GM15510 (cell line): Measurements from ENCODE around the gene COBLL1.

Source experiments
- POLR2A ChIP-seq: IDR thresholded peaks from 3 replicates; pipeline ENCODE4 v1.6.1; 2011; ENCODE audit warnings: borderline replicate concordance; ENCODE audit not compliant: insufficient read length; ENCODE audit errors: extremely low read depth

Gene COBLL1

DNA sequence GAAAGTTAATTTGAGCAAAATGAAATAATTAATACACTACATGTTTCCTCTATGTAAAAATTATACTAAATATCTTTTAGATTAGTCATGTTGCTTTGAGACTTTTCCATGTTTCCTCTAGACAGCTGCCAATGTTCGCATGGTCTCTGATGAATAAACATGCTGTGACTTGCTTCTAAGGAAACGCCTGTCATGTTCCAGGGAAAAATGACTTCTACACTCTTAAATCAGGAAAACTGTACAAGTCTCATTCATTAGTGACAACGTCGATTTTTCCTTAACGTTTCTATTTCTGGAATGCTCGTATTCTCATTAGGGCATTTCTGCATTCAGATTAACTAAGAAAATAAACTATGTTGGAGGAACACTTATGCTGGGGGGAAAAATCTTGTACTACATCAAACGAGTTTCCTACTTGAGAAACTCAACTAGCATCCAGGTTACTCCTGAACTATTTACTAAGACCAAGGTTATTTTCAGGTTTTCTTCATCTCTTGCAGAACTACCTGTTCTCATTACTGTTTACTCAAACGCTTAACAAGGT lies 1.6 kb downstream of the COBLL1 start:
- no peak for TF ChIP-seq POLR2A

DNA sequence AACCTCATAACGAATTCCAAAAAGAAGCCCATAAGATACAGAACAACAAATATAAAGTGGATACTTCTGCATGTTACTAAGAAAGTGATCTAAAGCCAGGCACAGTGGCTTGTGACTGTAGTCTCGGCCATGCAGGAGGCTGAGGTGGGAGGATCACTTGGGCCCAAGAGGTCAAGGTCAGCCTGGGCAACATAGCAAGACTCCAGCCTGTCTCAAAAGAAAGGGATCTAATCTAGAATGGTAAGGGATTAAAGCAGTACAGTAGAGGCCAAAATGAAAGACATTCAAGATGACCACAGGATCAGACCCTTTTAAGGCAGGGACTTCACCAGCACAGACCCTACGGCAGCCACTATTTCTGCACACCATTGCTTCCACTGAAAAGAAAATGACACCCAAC lies 3.8 kb downstream of the COBLL1 start:
- TF ChIP-seq POLR2A: no peak

DNA sequence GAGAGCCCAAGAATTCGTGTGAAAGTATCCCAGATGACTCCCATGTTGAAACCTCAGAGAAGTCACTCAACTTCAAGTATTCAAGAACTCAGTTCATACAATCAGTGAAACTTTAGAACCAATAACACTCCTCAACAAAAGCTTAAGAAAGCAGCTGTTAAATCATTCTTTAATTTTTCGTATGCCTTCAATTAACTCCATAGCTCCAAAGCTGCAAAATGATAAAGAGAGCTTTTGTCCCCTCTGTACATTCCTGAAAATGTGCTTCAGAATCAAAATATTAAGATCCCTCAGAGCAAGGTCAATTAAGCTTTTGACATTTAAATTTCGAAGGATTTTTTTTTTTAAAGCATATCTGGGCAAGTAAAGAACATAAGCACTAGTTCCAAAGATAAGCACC lies 4.7 kb downstream of the COBLL1 start:
- TF ChIP-seq POLR2A: no peak

DNA sequence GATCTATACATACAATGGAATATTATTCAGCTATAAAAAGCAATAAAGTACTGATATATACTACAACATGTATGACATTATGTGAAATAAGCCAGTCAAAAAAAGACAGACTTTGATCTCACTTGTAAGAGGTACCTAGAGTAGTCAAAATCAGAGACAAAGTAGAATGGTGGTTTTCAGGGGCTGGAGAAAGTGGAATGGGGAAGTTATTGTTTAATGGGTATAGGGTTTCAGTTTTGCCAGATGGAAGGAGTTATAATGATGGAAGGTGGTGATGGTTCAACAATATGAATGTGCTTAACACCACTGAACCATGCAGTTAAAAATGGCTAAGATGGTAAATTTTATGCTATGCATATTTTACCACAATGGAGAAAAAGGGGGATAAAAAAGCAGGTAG lies 6.3 kb downstream of the COBLL1 start:
- TF ChIP-seq POLR2A: no peak

DNA sequence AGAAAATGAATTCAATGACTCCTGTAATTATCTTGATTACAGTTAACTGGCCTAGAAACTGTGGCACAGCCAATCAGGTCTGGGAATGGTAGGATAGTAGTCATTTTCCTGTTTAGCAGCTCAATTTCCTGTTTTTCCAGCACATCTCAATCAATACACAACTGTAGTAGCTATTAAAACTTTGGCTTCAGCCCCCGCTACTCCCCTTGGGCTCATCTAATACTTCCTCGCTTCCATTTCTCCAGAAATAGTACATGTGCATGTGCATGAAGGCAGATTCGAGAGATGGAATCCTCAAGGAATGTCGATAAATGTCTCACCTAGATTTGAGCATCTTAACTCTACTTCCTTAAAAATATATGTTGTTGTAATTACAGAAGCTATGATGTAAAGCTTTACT lies 9.7 kb downstream of the COBLL1 start:
- TF ChIP-seq POLR2A: no peak

DNA sequence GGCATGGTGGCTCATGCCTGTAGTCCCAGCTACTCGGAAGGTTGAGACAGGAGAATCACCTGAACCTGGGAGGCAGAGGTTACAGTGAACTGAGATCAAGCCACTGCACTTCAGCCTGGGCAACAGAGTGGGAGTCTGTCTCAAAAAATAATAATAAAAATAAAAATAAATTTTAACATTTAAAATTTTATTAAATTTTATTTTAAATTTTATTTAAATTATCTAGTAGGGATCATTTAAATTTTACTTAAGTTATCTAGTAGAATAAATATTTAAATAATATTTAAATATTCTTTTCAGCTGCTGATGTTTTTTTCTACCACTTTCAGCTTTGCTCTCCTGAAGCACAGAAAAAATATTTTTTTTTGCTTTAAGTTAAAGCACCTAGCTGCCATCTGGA lies 10.4 kb downstream of the COBLL1 start:
- TF ChIP-seq POLR2A: no peak

DNA sequence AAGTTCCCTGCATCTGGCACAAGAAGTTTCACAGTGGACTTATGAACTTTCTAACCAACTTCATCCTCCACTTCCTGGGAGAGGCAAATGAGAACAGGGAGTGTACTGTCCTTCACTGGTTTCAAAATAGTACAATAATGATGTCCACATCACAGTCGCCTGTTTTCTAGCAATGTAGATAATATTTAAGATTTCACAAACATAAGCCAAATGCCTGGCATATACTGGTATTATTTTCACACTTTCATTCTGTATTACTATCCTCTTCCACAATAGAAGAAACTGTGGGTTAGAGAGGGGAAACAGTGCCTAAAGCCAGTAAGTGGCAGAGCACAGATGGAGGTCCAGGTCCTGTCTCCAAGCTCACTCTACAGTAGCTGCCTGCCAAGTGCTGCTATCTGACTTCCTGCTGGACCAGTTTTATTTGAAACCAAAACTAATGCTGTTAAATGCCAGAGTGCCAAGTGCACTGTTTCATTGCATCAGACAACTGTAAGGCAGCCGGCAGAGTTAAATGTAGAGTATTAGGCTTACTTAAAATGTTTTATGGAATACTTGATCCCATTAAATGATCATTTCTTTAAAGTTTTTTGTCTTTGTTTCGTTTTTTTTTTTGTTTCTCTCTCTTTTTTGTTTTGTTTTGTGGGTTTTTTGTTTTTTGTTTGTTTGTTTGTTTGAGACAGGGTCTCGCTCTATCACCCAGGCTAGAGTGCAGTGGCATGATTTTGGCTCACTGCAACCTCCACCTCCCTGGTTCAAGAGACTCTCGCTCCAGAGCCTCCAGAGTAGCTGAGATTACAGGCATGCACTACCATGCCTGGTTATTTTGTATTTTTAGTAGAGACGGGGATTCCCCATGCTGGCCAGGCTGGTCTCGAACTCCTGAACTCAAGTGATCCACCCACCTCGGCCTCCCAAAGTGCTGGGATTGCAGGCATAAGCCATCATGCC lies 15.1 kb downstream of the COBLL1 start:
- no peak for TF ChIP-seq POLR2A

DNA sequence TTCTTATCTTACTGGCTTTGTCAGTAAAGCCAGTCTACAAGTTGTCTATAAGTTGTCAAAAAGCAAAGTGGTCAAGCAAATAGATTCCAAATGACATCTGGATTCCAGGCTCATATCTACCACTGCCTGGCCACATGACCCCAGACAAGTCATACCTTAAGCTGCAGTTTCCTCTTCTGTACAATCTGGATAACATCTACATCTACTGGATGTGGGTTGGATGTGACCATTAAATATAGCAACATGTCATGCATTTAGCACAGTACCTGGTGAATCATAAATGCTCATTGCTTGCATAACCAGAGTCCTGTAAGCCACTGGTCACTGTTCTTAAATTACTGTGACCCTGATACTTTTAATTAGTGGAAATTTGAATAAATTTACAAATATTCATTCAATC lies 16.8 kb downstream of the COBLL1 start:
- TF ChIP-seq POLR2A: no peak

DNA sequence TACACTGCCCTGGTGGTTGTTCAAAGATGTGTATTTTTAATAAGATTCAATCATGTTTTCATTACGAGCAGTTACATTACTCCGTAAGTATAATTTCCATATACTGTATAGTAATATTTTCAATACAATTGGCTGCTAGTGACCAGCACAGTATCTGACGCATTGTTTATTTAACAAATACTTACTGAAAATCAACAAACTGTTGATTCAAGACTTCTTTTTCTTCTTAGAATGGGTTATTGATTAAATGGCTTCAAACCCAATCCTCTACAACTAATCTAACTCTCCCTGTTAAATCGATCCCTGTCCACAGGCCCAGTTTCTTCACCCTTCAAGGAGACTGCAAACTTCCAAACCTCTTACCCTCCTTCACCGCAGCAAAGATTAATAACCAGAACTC lies 18.5 kb downstream of the COBLL1 start:
- TF ChIP-seq POLR2A: no peak

DNA sequence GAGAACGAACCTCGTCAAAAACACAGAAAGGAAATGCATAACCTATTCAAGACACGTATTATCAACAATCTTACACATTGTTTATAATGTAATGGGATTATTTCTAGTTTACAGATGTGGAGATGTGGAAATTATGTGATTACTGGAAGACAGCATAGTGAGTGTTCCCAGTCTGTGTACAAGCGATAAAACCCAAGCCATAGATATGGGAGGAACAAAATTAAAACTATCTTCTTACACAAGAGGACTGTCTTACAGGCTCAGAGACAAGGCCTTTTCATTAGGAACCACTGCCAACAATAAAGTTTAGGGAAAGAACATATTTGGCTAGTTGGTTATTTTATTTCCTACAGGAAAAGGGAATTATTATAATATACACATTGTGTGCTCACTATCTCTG lies 20.3 kb downstream of the COBLL1 start:
- TF ChIP-seq POLR2A: no peak

DNA sequence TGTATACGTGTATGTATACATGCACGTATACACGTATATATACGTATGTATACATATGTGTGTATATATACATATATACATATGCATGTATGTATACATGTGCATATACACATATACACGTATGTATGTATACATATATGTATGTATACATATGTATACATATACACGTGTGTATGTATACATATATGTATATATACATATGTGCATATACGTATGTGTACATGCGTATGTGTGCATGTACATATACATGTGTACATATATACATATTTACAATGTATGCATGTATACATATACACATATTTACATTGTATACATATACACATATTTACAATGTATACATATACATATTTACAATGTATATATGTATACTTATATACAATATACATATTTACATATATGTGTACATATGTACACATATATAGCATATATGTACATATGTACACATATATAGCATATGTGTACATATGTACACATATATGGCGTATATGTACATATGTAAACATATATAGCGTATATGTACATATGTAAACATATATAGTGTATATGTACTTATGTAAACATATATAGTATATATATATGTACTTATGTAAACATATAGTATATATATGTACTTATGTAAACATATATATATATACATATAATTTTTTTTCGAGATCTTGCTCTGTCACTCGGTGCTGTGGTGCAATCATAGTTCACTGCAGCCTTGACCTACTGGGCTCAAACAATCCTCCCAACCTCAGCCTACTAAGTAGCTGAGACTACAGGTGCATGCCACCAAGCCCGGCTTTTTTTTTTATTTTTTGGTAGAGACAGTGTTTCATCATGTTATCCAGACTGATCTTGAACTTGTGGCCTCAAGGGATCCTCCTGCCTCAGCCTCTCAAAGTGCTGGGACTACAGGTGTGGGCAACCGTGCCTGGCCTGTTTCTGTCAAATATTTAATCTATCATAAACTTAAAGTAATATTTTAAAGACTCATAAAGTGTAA lies 23.2 kb downstream of the COBLL1 start:
- TF ChIP-seq POLR2A: no peak

DNA sequence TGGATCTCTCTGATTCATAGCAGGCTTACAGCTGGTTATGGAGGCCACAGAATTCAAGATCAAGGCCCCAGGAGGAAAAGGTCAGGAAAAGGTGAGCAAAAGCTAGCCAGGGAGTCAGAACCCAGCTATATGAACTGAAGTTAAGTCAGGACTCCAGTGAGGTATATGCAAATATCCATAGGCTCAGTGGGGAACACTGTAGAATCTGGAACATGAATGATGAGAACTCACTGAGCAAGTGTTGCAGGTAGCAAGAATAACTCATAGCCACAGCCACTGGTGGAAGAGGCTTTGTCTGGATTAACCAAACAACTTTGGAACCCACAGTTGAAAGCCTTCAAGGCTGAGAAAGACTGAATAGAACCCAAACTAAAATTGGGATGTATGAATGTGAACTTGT lies 24.7 kb downstream of the COBLL1 start:
- TF ChIP-seq POLR2A: no peak

DNA sequence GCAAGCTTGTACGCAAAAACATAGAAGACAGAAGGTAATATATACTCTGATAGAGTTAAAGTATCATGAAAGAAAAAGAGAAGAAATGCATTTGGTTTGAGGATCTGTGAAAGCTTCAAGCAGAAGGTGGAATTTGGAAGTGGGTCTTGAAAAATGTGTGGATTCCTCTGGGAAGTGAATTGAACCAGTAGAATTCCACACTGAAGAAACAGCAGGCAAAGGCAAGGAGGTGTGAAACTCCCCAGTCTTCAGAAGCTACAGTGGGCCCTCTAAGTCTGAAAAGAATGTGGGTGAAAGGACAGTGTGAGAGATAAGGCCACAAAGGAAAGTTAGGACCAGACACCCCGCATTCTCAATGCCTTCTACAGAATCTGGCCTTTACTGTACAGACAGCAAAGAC lies 25.6 kb downstream of the COBLL1 start:
- no peak for TF ChIP-seq POLR2A

DNA sequence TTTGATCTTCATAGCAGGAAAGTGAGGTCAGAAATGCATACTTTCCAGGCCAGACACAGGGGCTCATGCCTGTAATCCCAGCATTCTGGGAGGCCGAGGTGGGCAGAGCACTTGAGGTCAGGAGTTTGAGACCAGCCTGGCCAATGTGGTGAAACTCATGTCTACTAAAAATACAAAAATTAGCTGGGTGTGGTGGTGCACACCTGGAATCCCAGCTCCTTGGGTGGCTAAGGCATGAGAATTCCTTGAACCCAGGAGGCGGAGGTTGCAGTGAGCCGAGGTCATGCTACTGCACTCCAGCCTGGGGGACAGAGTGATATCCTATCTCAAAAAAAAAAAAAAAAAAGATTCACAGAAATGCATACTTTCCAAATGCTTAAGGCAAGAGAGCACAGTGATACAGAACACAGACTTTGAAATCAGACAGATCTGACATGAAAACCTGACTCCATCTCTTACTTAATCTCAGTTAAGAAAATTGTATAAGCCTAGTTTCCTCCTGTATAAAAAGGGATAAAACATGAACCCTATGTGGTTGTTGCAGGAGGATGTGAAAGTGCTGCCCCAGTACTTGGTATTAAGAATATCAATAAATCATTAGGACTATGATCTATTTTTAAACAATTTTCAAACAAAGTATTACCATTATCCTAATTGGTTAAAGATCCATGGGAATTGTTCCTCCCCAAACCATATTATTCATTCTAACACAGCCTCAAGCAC lies 26.4 kb downstream of the COBLL1 start:
- TF ChIP-seq POLR2A: no peak
